K562 treated with DMSO at 1 percent for 12 hours (cell line): ENCODE results near the gene FCRLA. TPM values are rescaled to one million over a fixed set of nuclear protein-coding genes. Genes with fewer than 3 reads are reported as not detected.

Source experiments
- total RNA-seq: library from RNA; unstranded; fragments of 300-600 nt; gene quantifications from 2 replicates; pipeline ENCODE4 v1.2.3, GENCODE V29; 2022; ENCODE audit not compliant: insufficient read depth

FCRLA gene, protein sequence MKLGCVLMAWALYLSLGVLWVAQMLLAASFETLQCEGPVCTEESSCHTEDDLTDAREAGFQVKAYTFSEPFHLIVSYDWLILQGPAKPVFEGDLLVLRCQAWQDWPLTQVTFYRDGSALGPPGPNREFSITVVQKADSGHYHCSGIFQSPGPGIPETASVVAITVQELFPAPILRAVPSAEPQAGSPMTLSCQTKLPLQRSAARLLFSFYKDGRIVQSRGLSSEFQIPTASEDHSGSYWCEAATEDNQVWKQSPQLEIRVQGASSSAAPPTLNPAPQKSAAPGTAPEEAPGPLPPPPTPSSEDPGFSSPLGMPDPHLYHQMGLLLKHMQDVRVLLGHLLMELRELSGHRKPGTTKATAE
- total RNA-seq, result 8.9 and 12.0 TPM in 2 replicates

DNA sequence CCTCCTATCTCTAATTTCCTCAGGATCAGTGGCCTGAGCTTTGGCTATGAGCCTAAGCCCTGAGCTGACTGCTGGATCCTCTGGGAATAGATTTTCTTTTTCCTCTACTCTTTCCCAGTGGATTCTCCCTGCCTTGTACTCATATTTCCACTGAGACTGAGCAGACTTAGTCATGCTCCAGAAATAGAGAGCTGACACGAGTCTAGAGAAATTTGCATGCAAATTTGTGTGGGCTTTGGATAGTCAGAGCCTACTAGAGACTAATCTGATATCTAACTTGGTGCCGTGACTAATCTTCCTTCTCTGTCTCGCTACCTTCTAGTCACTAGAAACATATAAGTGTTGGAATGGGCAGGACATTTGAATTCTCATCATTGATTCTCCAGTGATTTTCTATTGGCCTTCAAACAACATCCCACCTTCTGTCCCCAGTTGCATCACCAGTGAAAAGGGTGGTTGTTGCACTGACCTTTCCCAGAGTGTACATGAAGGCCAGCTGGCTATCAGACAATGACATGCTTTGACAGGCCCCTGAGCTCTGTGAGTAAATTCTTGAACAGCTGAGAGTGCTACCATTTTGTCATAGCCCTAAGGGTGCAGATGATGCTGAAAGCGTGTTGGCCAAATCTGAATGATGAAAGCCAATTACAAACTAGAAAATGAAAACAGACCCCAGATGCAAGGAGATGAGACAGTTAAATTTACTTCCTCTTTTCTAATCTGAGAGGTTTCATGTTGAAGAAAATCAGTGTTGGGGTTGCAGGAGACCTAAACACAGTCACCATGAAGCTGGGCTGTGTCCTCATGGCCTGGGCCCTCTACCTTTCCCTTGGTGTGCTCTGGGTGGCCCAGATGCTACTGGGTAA is at the start of gene FCRLA:
Gene FCRLA (plus strand): TSS at position 748 of the 866 bp plus-strand sequence. CDS start 36 bp downstream, at position 784.

DNA sequence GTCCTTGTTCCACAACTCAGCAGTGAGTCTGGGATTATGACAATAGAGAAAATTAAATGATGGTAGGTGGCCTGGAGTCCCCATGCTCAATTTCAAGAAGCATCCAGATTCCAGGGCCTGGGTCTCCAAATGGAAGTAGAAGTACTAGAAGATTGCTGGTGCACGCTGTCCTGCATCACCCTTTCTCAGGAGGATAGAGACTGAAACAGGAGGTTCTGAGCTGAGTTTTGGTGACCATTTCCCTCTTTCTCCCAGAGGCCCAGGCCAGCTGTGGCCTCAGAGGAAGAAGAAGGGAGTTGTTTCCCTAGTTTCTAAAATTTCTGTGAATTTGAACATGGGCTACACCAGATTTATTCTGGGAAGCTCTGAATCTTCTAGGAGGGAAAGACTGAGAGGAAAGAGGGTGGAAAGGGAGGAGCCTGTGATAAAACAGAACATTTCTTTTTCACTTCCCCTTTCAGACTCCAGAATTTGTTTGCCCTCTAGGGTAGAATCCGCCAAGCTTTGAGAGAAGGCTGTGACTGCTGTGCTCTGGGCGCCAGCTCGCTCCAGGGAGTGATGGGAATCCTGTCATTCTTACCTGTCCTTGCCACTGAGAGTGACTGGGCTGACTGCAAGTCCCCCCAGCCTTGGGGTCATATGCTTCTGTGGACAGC is 44.2 kb upstream of the FCRLA start, which contains the start of gene FCGR2B:
Gene FCGR2B (plus strand): TSS at position 460 of the 656 bp plus-strand sequence. CDS start 99 bp downstream, at position 559.

DNA sequence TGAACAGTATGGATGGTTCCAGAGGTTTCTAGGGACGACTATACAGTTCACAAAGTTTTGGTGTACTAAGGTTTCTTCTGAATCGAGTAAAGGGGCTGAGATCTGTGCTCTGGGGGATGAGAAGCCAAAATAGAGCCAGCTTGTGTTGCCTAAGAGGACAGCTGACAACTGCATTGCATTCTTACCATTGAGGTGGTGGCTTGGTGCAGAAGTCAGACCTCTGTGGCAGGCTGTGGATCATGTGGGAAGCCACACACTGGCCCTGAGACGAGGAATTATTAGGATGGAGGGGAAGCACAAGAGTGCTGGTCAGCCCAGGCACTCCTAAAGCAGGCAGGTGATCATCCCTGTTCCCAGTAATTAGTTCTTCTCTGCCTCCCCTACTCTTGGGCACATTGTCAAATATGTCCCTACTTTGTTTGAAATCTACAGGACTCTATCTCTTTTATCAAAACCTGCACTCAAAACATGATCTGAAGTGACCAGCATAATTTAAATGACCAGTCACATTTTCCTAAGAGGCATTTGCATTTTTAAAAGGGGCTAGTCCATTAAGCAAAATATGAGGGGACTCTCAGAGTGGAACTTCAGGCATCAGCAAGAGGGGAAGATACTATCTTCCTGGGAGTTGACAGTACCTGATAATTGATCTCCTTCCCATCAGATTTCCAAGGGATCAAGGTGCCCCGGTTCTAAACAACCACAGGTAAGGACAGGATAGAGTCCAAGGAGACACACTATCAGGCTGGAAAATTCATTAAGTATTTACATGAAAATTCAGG is 14.1 kb downstream of the FCRLA start, which contains the start of gene FCRLB:
Gene FCRLB (plus strand): TSS at position 589 of the 782 bp plus-strand sequence. CDS start 1,129 bp downstream, outside the sequence.

DNA sequence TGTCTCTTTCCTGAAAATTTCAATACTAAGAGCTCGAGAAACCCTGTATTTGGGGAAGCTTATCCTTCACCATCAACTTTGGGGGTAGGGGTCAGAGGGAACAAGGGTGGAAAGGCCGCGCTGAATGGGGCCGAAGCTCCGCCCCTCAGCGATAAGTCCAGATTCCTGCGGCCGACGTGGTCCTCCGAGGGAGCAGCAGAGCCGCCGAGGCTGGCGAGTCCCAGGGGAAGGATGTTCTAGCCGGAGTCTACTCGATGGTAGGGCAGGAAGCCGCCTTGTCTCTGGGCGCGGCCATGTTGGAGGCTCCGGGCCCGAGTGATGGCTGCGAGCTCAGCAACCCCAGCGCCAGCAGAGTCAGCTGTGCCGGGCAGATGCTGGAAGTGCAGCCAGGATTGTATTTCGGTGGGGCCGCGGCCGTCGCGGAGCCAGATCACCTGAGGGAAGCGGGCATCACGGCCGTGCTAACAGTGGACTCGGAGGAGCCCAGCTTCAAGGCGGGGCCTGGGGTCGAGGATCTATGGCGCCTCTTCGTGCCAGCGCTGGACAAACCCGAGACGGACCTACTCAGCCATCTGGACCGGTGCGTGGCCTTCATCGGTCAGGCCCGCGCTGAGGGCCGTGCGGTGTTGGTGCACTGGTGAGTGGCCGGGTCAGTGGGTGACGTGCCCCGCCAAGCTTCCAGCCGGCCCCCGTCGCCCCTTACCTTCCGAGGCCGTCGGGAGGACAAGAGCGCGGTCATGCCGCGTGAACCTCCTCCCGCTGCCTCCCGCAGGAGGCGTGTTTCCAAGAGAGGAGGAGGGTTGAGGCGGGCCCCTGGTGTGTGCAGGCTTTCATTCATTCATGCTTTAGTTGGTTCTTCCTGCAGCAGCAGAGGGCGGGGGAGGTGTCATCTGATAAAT is 42.7 kb downstream of the FCRLA start, which contains the start of gene DUSP12:
Gene DUSP12 (plus strand): TSS at position 278 of the 899 bp plus-strand sequence. CDS start 16 bp downstream, at position 294.

Other genes starting within 250 kb of the FCRLA start
- 45.8 and 91.4 TPM in 2 replicates for gene FCGR2A, start 201.8 kb upstream of the FCRLA start, total RNA-seq
- gene HSPA6, start 182.7 kb upstream of the FCRLA start, total RNA-seq, result 8.4 and 11.5 TPM in 2 replicates
- gene FCGR3A, start 157.4 kb upstream of the FCRLA start, total RNA-seq, result not detected in 2 replicates
- 0.32 TPM in 1 of 2 replicates, not detected in the other for gene FCGR3B, start 76.1 kb upstream of the FCRLA start, total RNA-seq
- 8.8 and 15.3 TPM in 2 replicates for gene FCGR2B, start 44.1 kb upstream of the FCRLA start, total RNA-seq
- 1.6 and 2.7 TPM in 2 replicates for gene FCRLB, start 14.3 kb downstream of the FCRLA start, total RNA-seq
- 44.2 and 45.4 TPM in 2 replicates for gene DUSP12, start 42.6 kb downstream of the FCRLA start, total RNA-seq
- 8.7 and 29.0 TPM in 2 replicates for gene ATF6, start 59.1 kb downstream of the FCRLA start, total RNA-seq